SK-N-SH treated with all-trans-retinoic acid at 6 μM for 48 hours (cell line): Measurements from ENCODE around the gene ATF2.
"Not testable (repeated sequence)": the region's sequence is repeated elsewhere in the genome, so short reads cannot be mapped to it uniquely, and the experiment has no call there.

Experiments used
- ATAC-seq: fragments of 200-7000 bp; cut with Tn5 transposase; 3 replicates; pipeline ENCODE4 v1.9.1; 2020; ENCODE audit warnings: mild to moderate bottlenecking, moderate library complexity
- ARNTL ChIP-seq: fragments of 450-650 bp; formaldehyde crosslinking; IDR thresholded peaks from 2 replicates; pipeline ENCODE4 v1.5.0; 2020; ENCODE audit warnings: low read depth, mild to moderate bottlenecking, moderate library complexity, borderline replicate concordance
- BACH2 ChIP-seq: fragments of 250-450 bp; sonication (Bioruptor Pico); IDR thresholded peaks from 2 replicates; pipeline ENCODE4 v1.9.0; 2021; ENCODE audit warnings: mild to moderate bottlenecking, borderline replicate concordance
- CSRNP3 ChIP-seq: fragments of 250-450 bp; sonication (Bioruptor Pico); IDR thresholded peaks from 2 replicates; pipeline ENCODE4 v1.5.1; 2021; ENCODE audit warnings: mild to moderate bottlenecking, moderate library complexity
- ESRRG ChIP-seq: fragments of 250-450 bp; sonication (Bioruptor Pico); IDR thresholded peaks from 2 replicates; pipeline ENCODE4 v1.6.1; 2021; ENCODE audit warnings: mild to moderate bottlenecking
- GLIS3 ChIP-seq: fragments of 250-450 bp; sonication (Bioruptor Pico); IDR thresholded peaks from 2 replicates; pipeline ENCODE4 v1.5.0; 2020; ENCODE audit warnings: mild to moderate bottlenecking, moderate library complexity
- ISL1 ChIP-seq: fragments of 250-450 bp; sonication (Bioruptor Pico); IDR thresholded peaks from 2 replicates; pipeline ENCODE4 v2.1.2; 2022; ENCODE audit warnings: mild to moderate bottlenecking, moderate library complexity
- OSR1 ChIP-seq: fragments of 250-450 bp; sonication (Bioruptor Pico); IDR thresholded peaks from 2 replicates; pipeline ENCODE4 v1.8.0; 2022; ENCODE audit warnings: moderate library complexity, mild to moderate bottlenecking, inconsistent platforms
- PATZ1 ChIP-seq: fragments of 250-450 bp; sonication (Bioruptor Pico); IDR thresholded peaks from 2 replicates; pipeline ENCODE4 v1.8.0; 2020; ENCODE audit warnings: mild to moderate bottlenecking, moderate library complexity, borderline replicate concordance
- PPARA ChIP-seq: fragments of 250-450 bp; sonication (Bioruptor Pico); IDR thresholded peaks from 2 replicates; pipeline ENCODE4 v1.5.0; 2020; ENCODE audit warnings: mild to moderate bottlenecking, borderline replicate concordance
- RARB ChIP-seq: fragments of 250-450 bp; sonication (Bioruptor Pico); IDR thresholded peaks from 2 replicates; pipeline ENCODE4 v1.8.0; 2021; ENCODE audit warnings: mild to moderate bottlenecking, moderate library complexity
- SNAI2 ChIP-seq: fragments of 250-450 bp; sonication (Bioruptor Pico); IDR thresholded peaks from 2 replicates; pipeline ENCODE4 v1.5.0; 2020; ENCODE audit warnings: mild to moderate bottlenecking, moderate library complexity
- TCF4 ChIP-seq: fragments of 250-450 bp; sonication (Bioruptor Pico); IDR thresholded peaks from 2 replicates; pipeline ENCODE4 v1.8.0; 2021; ENCODE audit warnings: mild to moderate bottlenecking, moderate library complexity, borderline replicate concordance
- TOX ChIP-seq: fragments of 250-450 bp; sonication (Bioruptor Pico); IDR thresholded peaks from 2 replicates; pipeline ENCODE4 v1.8.0; 2021; ENCODE audit warnings: mild to moderate bottlenecking, moderate library complexity, borderline replicate concordance
- TSHZ2 ChIP-seq: fragments of 250-450 bp; sonication (Bioruptor Pico); IDR thresholded peaks from 2 replicates; pipeline ENCODE4 v1.5.0; 2020; ENCODE audit warnings: mild to moderate bottlenecking, moderate library complexity
- ZC3H10 ChIP-seq: fragments of 250-450 bp; sonication (Bioruptor Pico); IDR thresholded peaks from 2 replicates; pipeline ENCODE4 v1.5.1; 2021; ENCODE audit warnings: mild to moderate bottlenecking, moderate library complexity
- ZFP3 ChIP-seq: fragments of 250-450 bp; sonication (Bioruptor Pico); IDR thresholded peaks from 2 replicates; pipeline ENCODE4 v1.5.0; 2020; ENCODE audit warnings: mild to moderate bottlenecking, moderate library complexity
- ZFP30 ChIP-seq: fragments of 450-650 bp; formaldehyde crosslinking; IDR thresholded peaks from 2 replicates; pipeline ENCODE4 v1.5.0; 2022; ENCODE audit warnings: mild to moderate bottlenecking, moderate library complexity
- ZNF565 ChIP-seq: fragments of 450-650 bp; formaldehyde crosslinking; conservative IDR thresholded peaks from 2 replicates; pipeline ENCODE4 v1.5.0; 2020; ENCODE audit warnings: low read depth, mild to moderate bottlenecking, moderate library complexity
- ZNF70 ChIP-seq: fragments of 450-650 bp; formaldehyde crosslinking; IDR thresholded peaks from 2 replicates; pipeline ENCODE4 v1.5.0; 2020; ENCODE audit warnings: mild to moderate bottlenecking, moderate library complexity
- ZNF8 ChIP-seq: fragments of 450-650 bp; formaldehyde crosslinking; IDR thresholded peaks from 2 replicates; pipeline ENCODE4 v1.5.0; 2020; ENCODE audit warnings: mild to moderate bottlenecking, moderate library complexity
- TF ChIP-seq, protein P1 (sequence below): fragments of 250-450 bp; sonication (Bioruptor Pico); IDR thresholded peaks from 2 replicates; pipeline ENCODE4 v1.5.1; 2020; ENCODE audit warnings: low read depth, mild to moderate bottlenecking, moderate library complexity

The ATF2 gene

DNA sequence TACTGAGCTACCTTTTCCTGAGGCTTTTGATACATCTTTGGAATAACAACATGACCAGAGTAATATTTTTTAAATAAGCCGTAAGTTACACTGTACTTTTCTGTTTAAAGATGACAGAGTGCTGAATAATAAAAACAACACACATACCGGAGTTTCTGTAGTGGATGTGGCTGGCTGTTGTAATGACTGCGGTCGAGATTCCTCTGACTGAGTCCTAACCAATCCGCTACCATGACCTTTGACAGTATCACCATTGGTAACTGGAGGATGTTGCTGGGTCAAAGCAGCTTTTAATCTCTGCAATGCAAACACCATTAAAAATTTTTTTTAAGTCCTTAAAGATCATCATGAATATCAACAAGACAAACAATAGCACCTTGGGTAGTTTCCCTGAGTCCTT lies 70.7 kb downstream of the ATF2 start:
- TF ChIP-seq TSHZ2 (CRISPR knock-in tag) (no peak), ISL1 (CRISPR knock-in tag) (no peak), ZNF70 (no peak), GLIS3 (CRISPR knock-in tag) (no peak), CSRNP3 (CRISPR knock-in tag) (no peak), RARB (CRISPR knock-in tag) (no peak), ZFP3 (CRISPR knock-in tag) (no peak), OSR1 (CRISPR knock-in tag) (no peak), BACH2 (CRISPR knock-in tag) (no peak), ARNTL (CRISPR knock-in tag) (no peak), ESRRG (CRISPR knock-in tag) (no peak), ZNF565 (CRISPR knock-in tag) (no peak), ZNF8 (CRISPR knock-in tag) (no peak), PATZ1 (no peak), ZFP30 (CRISPR knock-in tag) (no peak), TCF4 (CRISPR knock-in tag) (no peak), SNAI2 (CRISPR knock-in tag) (no peak), PPARA (CRISPR knock-in tag) (no peak), TOX (CRISPR knock-in tag) (no peak)
- no peak for ATAC-seq

GRCh38 chr2:175084117-175084516 lies 83.9 kb downstream of the ATF2 start:
- ATAC-seq = not testable (repeated sequence)

DNA sequence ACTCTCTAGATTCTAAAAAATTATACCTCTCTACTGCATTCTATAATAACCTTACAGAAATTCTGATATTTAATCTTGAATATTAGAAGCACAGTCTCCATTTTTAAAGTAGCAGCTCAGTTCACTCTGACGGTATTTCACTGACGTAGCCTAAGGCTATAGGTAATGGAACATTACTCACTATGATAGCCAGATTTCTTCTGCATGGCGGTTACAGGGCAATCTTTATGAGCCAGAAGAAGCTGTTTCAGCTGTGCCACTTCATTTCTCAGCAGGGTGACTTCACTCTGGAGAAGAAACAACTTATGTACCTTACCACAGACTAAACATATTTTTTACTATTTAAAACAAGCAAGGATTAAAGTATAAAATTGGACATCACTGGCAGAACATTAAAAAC lies 87.5 kb downstream of the ATF2 start:
- ATAC-seq = no peak
- TF ChIP-seq ESRRG (CRISPR knock-in tag) (no peak), ZFP3 (CRISPR knock-in tag) (no peak), TCF4 (CRISPR knock-in tag) (no peak), PATZ1 (no peak), RARB (CRISPR knock-in tag) (no peak), ZNF70 (no peak), ARNTL (CRISPR knock-in tag) (no peak), OSR1 (CRISPR knock-in tag) (no peak), ZNF8 (CRISPR knock-in tag) (no peak), SNAI2 (CRISPR knock-in tag) (no peak), ZFP30 (CRISPR knock-in tag) (no peak), PPARA (CRISPR knock-in tag) (no peak), TOX (CRISPR knock-in tag) (no peak), ZC3H10 (CRISPR knock-in tag) (no peak), ISL1 (CRISPR knock-in tag) (no peak), GLIS3 (CRISPR knock-in tag) (no peak)
- TF ChIP-seq, protein P1, sequence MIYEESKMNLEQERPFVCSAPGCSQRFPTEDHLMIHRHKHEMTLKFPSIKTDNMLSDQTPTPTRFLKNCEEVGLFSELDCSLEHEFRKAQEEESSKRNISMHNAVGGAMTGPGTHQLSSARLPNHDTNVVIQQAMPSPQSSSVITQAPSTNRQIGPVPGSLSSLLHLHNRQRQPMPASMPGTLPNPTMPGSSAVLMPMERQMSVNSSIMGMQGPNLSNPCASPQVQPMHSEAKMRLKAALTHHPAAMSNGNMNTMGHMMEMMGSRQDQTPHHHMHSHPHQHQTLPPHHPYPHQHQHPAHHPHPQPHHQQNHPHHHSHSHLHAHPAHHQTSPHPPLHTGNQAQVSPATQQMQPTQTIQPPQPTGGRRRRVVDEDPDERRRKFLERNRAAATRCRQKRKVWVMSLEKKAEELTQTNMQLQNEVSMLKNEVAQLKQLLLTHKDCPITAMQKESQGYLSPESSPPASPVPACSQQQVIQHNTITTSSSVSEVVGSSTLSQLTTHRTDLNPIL (CRISPR knock-in tag) = no peak
- TF ChIP-seq, all 23 proteins: peak for 0
